Fibroblast of lung (primary cell): ENCODE measurements around the gene BPHL. TPM values are rescaled to one million over a fixed set of nuclear protein-coding genes. Genes with fewer than 3 reads are reported as not detected.
"Not testable (repeated sequence)": the region's sequence is repeated elsewhere in the genome, so short reads cannot be mapped to it uniquely, and the experiment has no call there.

Source experiments
- DNase-seq, 2 donors: peaks; one replicate each; pipeline versions ENCODE4 v3.0.0 to v3.0.0-alpha.2; 2010; ENCODE audit warnings: low read depth in 2 of 2
- H2AFZ ChIP-seq: 2 replicates; pipeline ENCODE4 v1.5.1; 2012; ENCODE audit warnings: low read length, control low read depth, inconsistent platforms
- H3K27ac ChIP-seq: 2 replicates; pipeline ENCODE4 v1.5.1; 2011; ENCODE audit warnings: low read length, control low read depth; ENCODE audit not compliant: insufficient read depth
- H3K27me3 ChIP-seq: 2 replicates; pipeline ENCODE4 v1.5.1; 2011; ENCODE audit warnings: mild to moderate bottlenecking, low read length; ENCODE audit not compliant: control insufficient read depth, insufficient read depth
- H3K36me3 ChIP-seq: 2 replicates; pipeline ENCODE4 v1.5.1; 2011; ENCODE audit warnings: low read length; ENCODE audit not compliant: control insufficient read depth, insufficient read depth
- H3K4me1 ChIP-seq: 2 replicates; pipeline ENCODE4 v1.5.1; 2011; ENCODE audit warnings: low read length; ENCODE audit not compliant: control insufficient read depth, insufficient read depth; ENCODE audit errors: extremely low read depth
- H3K4me2 ChIP-seq: 2 replicates; pipeline ENCODE4 v1.5.1; 2011; ENCODE audit warnings: low read length, control low read depth; ENCODE audit not compliant: insufficient read depth; ENCODE audit errors: extremely low read depth
- H3K4me3 ChIP-seq, 4 experiments: fragments of 200-600 bp in 1 of 4; sonication (generic) in 1 of 4; replicated peaks in 1 of 4; 2 replicates each; pipeline ENCODE4 v1.5.1; 2011 to 2016; ENCODE audit warnings: low read length in 4 of 4, low read depth in 3 of 4, mild to moderate bottlenecking in 3 of 4, control low read depth in 2 of 4, inconsistent platforms in 1 of 4, mixed read lengths in 1 of 4; ENCODE audit not compliant: insufficient read depth in 1 of 4; ENCODE audit errors: control extremely low read depth in 1 of 4
- H3K79me2 ChIP-seq: 2 replicates; pipeline ENCODE4 v1.5.1; 2012; ENCODE audit warnings: mild to moderate bottlenecking, low read length, inconsistent platforms; ENCODE audit not compliant: control insufficient read depth, insufficient read depth
- H3K9ac ChIP-seq: 2 replicates; pipeline ENCODE4 v1.5.1; 2011; ENCODE audit warnings: mild to moderate bottlenecking, low read length, control low read depth; ENCODE audit not compliant: insufficient read depth
- H3K9me3 ChIP-seq: 2 replicates; pipeline ENCODE4 v1.5.1; 2012; ENCODE audit warnings: low read depth, low read length; ENCODE audit not compliant: control insufficient read depth, insufficient read depth
- H4K20me1 ChIP-seq: 2 replicates; pipeline ENCODE4 v1.5.1; 2011; ENCODE audit warnings: low read length; ENCODE audit not compliant: control insufficient read depth, insufficient read depth; ENCODE audit errors: extremely low read depth
- EZH2 ChIP-seq: IDR thresholded peaks from 2 replicates; pipeline ENCODE4 v1.5.1; 2012; ENCODE audit warnings: low read length, control low read depth, mild to moderate bottlenecking; ENCODE audit errors: missing control alignments
- polyA plus RNA-seq, 2 donors: library from polyadenylated mRNA; depleted of rRNA in 1 of 2; stranded (reverse) in 1 of 2; unstranded in 1 of 2; fragments of >200 nt; gene quantifications; 2 replicates each; pipeline ENCODE4 v1.2.1, GENCODE V29; 2011 to 2012; ENCODE audit warnings: missing spikeins in 1 of 2
- total RNA-seq: library from RNA; depleted of rRNA; stranded (reverse); fragments of >200 nt; gene quantifications from 2 replicates; pipeline ENCODE4 v1.2.1, GENCODE V29; 2014
- TF ChIP-seq, protein P1 (sequence below), 2 donors: IDR thresholded peaks in 1 of 2; conservative IDR thresholded peaks in 1 of 2; 1 replicate in 1 of 2; 2 replicates in 1 of 2; pipeline ENCODE4 v1.5.1; 2011 to 2012; ENCODE audit warnings: low read length in 2 of 2, control low read depth in 1 of 2, inconsistent platforms in 1 of 2, low read depth in 1 of 2, mild to moderate bottlenecking in 1 of 2

BPHL gene
- total and polyA plus RNA-seq, 2 donors (not counting 1 experiment from before 2014, with no cell fraction given): 16.6 to 20.6 TPM

- H3K9ac ChIP-seq: not testable (repeated sequence)
These were observed 53.0 kb downstream of the BPHL start for GRCh38 chr6:3171313-3172175.

GRCh38 chr6:3172789-3173188 is 54.3 kb downstream of the BPHL start:
- not testable (repeated sequence) for H3K4me3 ChIP-seq, H2AFZ ChIP-seq, H3K27ac ChIP-seq, H4K20me1 ChIP-seq, H3K79me2 ChIP-seq, H3K4me2 ChIP-seq, H3K9me3 ChIP-seq, H3K27me3 ChIP-seq, H3K9ac ChIP-seq, DNase-seq, H3K36me3 ChIP-seq, H3K4me1 ChIP-seq

More at GRCh38 chr6:3171313-3172175, 53.0 kb downstream of the BPHL start:
- H3K4me3 ChIP-seq, H3K36me3 ChIP-seq, H2AFZ ChIP-seq, H3K4me2 ChIP-seq, H3K27ac ChIP-seq, H3K4me1 ChIP-seq, H3K79me2 ChIP-seq, H3K9me3 ChIP-seq, H3K27me3 ChIP-seq, H4K20me1 ChIP-seq: not testable (repeated sequence)
- DNase-seq: peak in 1 of 2 donors; percentile 97

- H3K27me3 ChIP-seq, DNase-seq, H3K36me3 ChIP-seq, H3K4me1 ChIP-seq, H3K4me2 ChIP-seq, H3K9ac ChIP-seq, H3K4me3 ChIP-seq, H3K79me2 ChIP-seq, H4K20me1 ChIP-seq, H2AFZ ChIP-seq, H3K9me3 ChIP-seq, H3K27ac ChIP-seq: not testable (repeated sequence)
These were observed 55.2 kb downstream of the BPHL start for GRCh38 chr6:3173636-3174089.

GRCh38 chr6:3175715-3176402 is 57.3 kb downstream of the BPHL start:
- H3K27ac ChIP-seq: no peak overlapping the region
- no peaks in the 10 kb centered on the region for H3K36me3 ChIP-seq
- H3K4me3 ChIP-seq: no peak overlapping the region
- H3K9me3 ChIP-seq: no peaks in the 10 kb centered on the region
- H3K27me3 ChIP-seq: no peaks in the 10 kb centered on the region
- TF ChIP-seq, protein P1, sequence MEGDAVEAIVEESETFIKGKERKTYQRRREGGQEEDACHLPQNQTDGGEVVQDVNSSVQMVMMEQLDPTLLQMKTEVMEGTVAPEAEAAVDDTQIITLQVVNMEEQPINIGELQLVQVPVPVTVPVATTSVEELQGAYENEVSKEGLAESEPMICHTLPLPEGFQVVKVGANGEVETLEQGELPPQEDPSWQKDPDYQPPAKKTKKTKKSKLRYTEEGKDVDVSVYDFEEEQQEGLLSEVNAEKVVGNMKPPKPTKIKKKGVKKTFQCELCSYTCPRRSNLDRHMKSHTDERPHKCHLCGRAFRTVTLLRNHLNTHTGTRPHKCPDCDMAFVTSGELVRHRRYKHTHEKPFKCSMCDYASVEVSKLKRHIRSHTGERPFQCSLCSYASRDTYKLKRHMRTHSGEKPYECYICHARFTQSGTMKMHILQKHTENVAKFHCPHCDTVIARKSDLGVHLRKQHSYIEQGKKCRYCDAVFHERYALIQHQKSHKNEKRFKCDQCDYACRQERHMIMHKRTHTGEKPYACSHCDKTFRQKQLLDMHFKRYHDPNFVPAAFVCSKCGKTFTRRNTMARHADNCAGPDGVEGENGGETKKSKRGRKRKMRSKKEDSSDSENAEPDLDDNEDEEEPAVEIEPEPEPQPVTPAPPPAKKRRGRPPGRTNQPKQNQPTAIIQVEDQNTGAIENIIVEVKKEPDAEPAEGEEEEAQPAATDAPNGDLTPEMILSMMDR (conservative IDR thresholded peaks at IDR 0.05 in 1 of 2, IDR thresholded peaks at IDR 0.05 in 1 of 2; ENCODE audit: low read depth in 1 of 2, low read length in 2 of 2): no peak
- no peak for TF ChIP-seq EZH2
- H3K4me1 ChIP-seq: no peaks in the 10 kb centered on the region
- no peaks in the 10 kb centered on the region for H3K79me2 ChIP-seq
- H2AFZ ChIP-seq: no peak overlapping the region
- H4K20me1 ChIP-seq: no peaks in the 10 kb centered on the region
- no peak overlapping the region for H3K4me2 ChIP-seq
- H3K9ac ChIP-seq: no peak overlapping the region
- DNase-seq: no peak
